Renal pelvis (tissue), 4 donors: ENCODE measurements around the gene CHPF2. TPM values are rescaled to one million over a fixed set of nuclear protein-coding genes. Genes with fewer than 3 reads are reported as not detected.

Experiments used
- DNase-seq: peaks from one replicate; pipeline ENCODE4 v3.0.0-alpha.2; 2013
- polyA plus RNA-seq, 3 donors: library from polyadenylated mRNA; unstranded; fragments of 120-200 nt; gene quantifications; one replicate each; pipeline ENCODE4 v1.2.1, GENCODE V29; 2013; ENCODE audit not compliant: insufficient read length in 3 of 3

The CHPF2 gene
- polyA plus RNA-seq, 3 donors: 22.0 to 29.6 (median 28.4) TPM

DNA sequence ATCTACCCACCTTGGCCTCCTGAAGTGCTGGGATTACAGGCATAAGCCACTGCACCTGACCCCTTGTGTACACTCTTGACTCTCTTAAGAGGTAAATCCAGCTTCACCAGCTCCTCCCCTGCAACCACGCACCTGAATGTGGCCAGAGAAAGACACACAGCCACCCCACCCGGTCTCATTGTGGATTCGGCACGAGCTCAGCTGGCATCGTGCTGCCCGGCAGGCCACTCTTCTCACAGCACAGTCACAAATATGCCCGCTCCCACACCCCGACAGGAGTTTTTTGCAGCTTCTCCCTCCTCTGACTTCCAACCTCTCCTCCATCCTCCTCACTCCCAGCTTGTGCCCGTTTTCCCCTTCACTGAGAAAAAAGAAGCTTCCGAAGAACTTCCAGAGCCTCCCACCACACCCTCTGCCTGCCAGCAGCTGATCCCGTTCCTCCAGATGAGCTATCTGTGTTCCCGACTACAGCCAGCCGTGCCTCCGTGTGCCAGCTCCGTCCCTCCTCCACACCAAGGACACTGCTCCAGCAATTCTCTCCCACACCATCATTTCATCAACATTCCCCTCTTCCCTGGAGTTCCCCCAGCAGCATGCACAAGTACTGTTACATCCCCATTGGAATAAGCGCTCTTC is 24.2 kb downstream of the CHPF2 start:
- no peak for DNase-seq

DNA sequence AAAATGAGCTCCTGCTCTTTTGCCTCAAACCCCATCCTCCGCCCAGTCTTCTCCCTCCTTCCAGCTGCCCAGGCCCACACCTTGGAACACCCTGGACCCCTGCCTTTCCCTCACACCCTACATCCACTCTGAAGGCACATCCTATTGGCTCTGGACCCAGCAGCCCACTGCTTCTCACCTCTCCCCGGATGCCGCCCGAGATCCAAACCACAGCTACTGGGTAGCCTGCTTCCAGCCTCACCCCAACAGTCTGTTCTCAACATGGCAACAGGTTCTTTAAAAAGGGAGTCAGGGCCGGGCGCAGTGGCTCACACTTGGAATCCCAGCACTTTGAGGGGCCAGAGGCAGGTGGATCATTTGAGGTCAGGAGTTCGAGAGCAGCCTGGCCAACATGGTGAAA is 25.7 kb downstream of the CHPF2 start:
- no peak for DNase-seq

GRCh38 chr7:151260471-151260870 is 28.2 kb downstream of the CHPF2 start:
- no peak for DNase-seq

- no peak for DNase-seq
Measured at GRCh38 chr7:151260883-151261282, 28.6 kb downstream of the CHPF2 start.

DNA sequence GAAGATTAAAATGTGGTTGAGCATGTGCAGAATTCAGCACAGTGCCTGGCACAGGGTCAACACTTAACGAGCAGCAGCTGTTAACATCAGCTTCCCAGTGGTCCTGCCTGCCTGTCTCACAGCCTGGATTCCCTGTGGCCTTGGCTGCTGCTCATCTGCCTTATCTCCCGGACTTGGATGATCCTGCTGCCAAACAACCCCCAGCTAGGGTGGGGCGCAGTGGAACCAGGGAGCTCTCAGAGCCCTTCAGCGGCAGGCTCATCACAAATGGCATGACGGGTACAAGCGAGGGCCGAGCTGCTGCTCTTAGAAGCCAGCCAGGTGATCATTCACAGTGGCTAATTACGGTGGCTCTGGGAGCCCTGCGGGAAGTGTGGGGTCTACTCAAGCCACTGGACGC is 29.2 kb downstream of the CHPF2 start:
- no peak for DNase-seq

- no peak for DNase-seq
Measured at GRCh38 chr7:151264615-151265014, 32.3 kb downstream of the CHPF2 start.

DNA sequence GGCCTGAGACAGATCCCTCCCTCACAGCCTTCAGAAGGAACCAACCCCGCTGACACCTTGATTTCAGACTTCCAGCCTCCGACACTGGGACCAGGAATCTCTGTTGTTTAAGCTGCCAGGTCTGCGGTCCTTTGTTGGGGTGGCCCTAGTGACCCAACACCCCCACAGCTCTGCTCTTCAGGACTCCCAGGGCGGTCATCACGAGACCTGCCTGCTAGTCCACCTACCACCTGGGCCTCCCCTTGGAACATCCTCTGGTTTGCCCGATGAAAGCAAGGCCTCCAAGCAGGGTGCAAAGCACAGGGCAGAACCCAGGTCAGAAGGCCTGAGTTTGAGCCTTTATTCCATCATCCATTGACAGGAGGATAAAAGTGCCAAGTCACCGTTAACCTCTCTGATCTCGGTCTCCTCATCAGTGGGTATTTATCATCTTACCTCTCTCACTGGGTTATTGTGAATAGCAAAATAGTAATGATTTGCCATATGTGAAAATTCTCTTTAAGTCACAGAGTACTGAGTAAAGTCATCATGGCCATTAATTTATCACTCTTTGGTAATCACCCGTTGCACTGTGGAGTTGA is 33.2 kb downstream of the CHPF2 start:
- no peak for DNase-seq

- no peak for DNase-seq
Measured at GRCh38 chr7:151269511-151269910, 37.2 kb downstream of the CHPF2 start.

DNA sequence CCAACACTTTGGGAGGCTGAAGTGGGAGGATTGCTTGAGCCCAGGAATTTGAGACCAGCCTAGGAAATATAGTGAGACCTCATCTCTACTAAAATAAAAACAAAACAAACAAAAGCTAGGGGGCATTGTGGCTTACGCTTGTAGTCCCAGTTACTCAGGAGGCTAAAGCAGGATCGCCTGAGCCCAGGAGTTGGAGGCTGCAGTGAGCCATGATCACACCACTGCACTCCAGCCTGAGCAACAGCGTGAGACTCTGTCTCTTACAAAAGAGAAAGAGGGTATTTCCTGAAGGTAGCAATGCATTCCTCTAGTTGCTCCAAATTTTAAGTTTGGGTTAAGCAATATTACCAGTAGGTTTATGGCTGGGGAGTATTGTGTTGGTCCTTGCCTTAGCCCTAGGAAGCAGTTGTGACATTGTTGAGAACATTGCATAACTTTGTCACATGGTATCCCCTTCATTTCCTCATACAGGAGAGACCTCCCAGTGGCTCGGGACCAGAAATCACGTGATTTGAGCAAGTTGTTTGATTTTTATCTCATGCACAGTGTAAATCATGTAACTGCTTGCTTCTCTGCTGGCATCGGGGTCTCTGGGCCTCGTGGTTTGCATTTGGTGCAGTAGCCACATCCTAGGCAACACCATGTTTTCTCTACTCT is 39.5 kb downstream of the CHPF2 start:
- no peak for DNase-seq

DNA sequence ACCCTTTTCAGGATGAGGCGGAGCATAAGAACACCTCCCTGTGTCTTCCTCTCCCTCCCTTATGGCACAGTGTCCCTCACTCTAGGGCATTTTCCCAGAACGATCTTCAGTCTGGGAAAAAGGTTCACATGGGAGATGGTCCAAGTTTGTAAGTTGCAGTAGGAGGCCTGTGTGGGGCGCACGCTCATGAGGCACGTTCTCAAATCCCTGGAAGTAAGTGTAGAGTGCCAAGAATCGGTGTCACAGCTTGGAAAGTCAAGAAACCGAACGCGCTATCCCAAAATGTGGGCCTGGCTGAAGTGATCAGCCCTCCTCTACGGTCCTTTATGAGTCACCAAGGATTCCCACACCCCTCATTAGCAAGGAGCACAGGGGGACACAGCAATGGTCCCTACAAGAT is 40.1 kb downstream of the CHPF2 start:
- DNase-seq: no peak

GRCh38 chr7:151272877-151273276 is 40.6 kb downstream of the CHPF2 start:
- no peak for DNase-seq

GRCh38 chr7:151273651-151274390 is 41.5 kb downstream of the CHPF2 start:
- DNase-seq: no peak

DNA sequence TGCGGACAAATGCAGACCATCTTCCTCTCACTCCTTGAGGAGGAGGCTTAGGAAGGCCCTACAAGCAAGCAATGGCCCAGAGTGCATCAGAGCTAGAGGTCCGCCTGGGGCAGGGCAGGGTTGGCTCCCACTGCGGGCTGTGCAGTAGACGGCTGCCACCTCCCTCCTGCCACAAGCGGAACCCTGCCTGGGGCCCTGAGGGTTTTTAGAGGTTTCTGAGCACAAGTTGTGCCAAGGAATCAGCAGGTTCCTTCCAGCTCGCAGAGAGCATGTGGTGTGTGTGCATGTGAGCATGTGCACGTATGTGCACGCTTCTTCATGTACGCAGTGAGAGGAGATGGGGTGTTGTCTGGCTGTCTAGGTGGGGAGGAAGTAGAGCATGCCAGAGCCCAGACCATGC is 42.1 kb downstream of the CHPF2 start:
- no peak for DNase-seq

GRCh38 chr7:151274936-151275812 is 42.9 kb downstream of the CHPF2 start:
- DNase-seq: no peak

GRCh38 chr7:151275813-151276577 is 43.7 kb downstream of the CHPF2 start:
- DNase-seq: no peak

DNA sequence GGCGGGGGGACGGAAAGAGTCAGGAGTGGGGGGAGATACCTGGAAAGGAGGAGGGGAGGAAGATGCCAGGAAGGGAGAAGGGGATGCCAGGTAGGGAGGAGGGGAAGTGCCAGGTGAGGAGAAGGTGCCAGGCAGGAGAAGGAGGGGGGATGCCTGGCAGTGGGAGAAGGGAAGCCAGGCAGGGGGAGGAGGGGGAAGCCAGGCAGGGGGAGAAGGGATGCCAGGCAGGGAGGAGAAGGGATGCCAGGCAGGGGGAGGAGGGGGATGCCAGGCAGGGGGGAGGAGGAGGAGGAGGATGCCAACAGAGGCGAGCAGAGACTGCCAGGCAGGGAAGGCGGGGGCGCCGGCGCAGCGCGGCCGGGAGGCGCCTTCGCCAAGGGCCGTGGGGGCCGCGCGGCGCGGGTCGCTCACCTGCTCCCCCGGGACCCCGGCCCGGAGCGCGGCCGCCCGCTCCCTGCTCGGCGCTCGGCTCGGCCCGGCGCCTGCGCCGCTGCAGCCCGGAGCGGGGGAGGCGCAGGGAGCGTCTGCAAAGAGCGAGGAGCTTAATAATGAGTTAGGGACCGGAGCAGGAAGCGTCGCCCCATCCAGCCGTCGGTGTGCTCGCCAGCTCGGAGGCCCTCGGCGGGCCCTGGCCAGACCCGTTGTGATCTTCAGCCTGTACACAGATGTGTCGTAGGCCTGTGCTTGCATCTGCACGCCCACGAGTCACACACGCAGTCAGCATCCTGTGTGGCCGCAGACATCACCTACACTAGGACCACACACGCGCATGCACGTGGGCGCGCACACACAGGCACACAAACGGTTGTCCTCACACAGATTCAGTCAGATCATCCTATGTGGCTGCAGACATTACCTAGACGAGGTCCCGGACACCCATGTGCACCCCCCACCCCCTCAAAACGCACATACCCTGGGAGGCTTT is 44.6 kb downstream of the CHPF2 start:
- DNase-seq: peak; percentile 69

GRCh38 chr7:151277631-151278030 is 45.3 kb downstream of the CHPF2 start:
- DNase-seq: no peak

- DNase-seq: no peak
Measured at GRCh38 chr7:151278949-151279348, 46.7 kb downstream of the CHPF2 start.

DNA sequence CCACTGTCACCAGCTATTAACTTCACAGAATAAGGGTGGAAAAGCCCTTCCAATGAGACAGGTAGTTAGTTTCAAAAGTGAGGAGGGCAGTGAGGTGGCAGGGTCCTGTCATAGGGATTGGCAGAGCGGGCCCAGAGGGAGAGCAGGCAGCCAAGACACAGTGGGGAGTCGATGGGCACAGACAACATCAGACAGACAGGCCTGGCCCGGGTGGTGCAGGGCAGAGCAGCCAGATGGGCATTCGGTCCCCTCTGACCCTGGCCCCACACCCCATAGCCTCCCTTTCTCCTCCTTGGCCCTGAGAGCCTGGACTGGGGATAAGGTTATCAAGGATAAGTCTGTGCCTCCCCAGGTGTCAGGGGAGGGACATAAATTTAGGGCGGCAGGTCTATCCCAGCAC is 47.6 kb downstream of the CHPF2 start:
- no peak for DNase-seq
